ENCODE measurements around the gene FBXO31. TPM values are rescaled to one million over a fixed set of nuclear protein-coding genes. Genes with fewer than 3 reads are reported as not detected.
"Not testable (repeated sequence)": the region's sequence is repeated elsewhere in the genome, so short reads cannot be mapped to it uniquely, and the experiment has no call there.

The FBXO31 gene
- total RNA-seq, 4 donors from 2014 or later = 39.9 to 89.3 (median 53.6) TPM

GRCh38 chr16:87380403-87380802, 3.2 kb downstream of the FBXO31 start:
- H3K27ac ChIP-seq = peak overlapping the region; percentile 18
- peaks cover 60% of the 10 kb centered on the region for H3K4me1 ChIP-seq
- H3K9me3 ChIP-seq = no peaks in the 10 kb centered on the region
- H3K4me3 ChIP-seq = peak overlapping the region; percentile 84
- TF ChIP-seq POLR2AphosphoS5 (IDR thresholded peaks at IDR 0.05) (no peak), POLR2A (IDR thresholded peaks at IDR 0.05) (no peak), EP300 (IDR thresholded peaks at IDR 0.05) (no peak)
- TF ChIP-seq, protein P1, sequence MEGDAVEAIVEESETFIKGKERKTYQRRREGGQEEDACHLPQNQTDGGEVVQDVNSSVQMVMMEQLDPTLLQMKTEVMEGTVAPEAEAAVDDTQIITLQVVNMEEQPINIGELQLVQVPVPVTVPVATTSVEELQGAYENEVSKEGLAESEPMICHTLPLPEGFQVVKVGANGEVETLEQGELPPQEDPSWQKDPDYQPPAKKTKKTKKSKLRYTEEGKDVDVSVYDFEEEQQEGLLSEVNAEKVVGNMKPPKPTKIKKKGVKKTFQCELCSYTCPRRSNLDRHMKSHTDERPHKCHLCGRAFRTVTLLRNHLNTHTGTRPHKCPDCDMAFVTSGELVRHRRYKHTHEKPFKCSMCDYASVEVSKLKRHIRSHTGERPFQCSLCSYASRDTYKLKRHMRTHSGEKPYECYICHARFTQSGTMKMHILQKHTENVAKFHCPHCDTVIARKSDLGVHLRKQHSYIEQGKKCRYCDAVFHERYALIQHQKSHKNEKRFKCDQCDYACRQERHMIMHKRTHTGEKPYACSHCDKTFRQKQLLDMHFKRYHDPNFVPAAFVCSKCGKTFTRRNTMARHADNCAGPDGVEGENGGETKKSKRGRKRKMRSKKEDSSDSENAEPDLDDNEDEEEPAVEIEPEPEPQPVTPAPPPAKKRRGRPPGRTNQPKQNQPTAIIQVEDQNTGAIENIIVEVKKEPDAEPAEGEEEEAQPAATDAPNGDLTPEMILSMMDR (IDR thresholded peaks at IDR 0.05) = no peak
- WGBS = 82% methylated on average over 10 of the region's 10 CpGs
- DNase-seq (ENCODE audit: low spot score in 2 of 2) = no peak
- no peaks in the 10 kb centered on the region for H3K36me3 ChIP-seq
- no peaks in the 10 kb centered on the region for H3K27me3 ChIP-seq

DNA sequence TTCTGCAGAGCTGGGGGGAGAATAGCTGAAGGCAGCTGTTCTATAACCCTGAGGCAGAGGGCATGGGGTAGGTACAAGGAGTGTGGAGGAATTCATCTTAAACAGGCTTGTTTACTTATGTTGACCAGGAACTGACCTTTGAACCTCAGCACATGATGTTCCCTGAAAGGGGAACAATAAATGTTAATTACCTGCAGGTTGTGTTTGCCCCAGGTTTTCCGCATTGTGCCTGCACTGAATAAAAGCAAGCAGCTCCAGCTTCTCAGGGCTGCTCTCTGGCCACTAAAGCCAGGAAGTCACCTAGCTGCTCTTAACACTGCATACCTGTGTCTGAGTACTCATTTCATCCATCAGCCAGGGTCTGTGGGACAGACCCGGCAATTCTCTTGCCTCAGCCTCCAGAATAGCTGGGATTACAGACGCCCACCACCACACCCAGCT, 4.2 kb downstream of the FBXO31 start:
- WGBS = 73% methylated on average over 3 of the region's 3 CpGs
- H3K27me3 ChIP-seq; H3K27ac ChIP-seq; DNase-seq (ENCODE audit: low spot score in 2 of 2); H3K36me3 ChIP-seq; H3K4me3 ChIP-seq; H3K9me3 ChIP-seq: not testable (repeated sequence)
- H3K4me1 ChIP-seq = peaks cover 62% of the 10 kb centered on the region

DNA sequence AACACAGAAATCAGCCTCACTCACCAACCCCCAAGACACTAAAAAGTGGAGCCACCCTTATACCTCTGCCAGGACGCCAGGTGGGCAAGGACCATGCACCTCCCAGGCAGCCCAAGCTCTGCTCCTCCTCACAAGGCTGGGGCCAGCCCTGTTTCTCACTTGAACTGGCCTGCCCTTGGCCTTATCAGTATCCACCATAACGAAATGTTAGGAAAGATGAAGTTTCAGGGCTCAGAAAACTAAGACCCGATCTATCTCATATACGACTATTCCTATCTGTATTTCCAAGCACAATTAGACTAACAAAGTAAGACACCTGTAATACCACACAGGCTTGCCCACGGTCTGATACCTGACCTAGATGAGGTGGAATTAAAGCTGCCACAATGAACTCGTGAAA, 6.9 kb downstream of the FBXO31 start:
- TF ChIP-seq, protein P1 (IDR thresholded peaks at IDR 0.05) = no peak
- no peak for TF ChIP-seq EP300 (IDR thresholded peaks at IDR 0.05)
- no peak for TF ChIP-seq POLR2AphosphoS5 (IDR thresholded peaks at IDR 0.05)
- TF ChIP-seq POLR2A (IDR thresholded peaks at IDR 0.05) = no peak
- Histone ChIP-seq H3K4me1 (peaks cover 49% of the 10 kb centered on the region), H3K27me3 (no peaks in the 10 kb centered on the region), H3K9me3 (no peaks in the 10 kb centered on the region), H3K36me3 (no peaks in the 10 kb centered on the region), H3K4me3 (no peak overlapping the region), H3K27ac (no peak overlapping the region)
- DNase-seq (ENCODE audit: low spot score in 2 of 2) = no peak
- WGBS = 91% methylated on average over 6 of the region's 6 CpGs

- H3K4me3 ChIP-seq = peak overlapping the region; percentile 14
- WGBS = 43% methylated on average over 9 of the region's 9 CpGs
- H3K9me3 ChIP-seq = no peaks in the 10 kb centered on the region
- no peak for DNase-seq (ENCODE audit: low spot score in 2 of 2)
- peak overlapping the region; percentile 62 for H3K27ac ChIP-seq
- no peaks in the 10 kb centered on the region for H3K27me3 ChIP-seq
- TF ChIP-seq EP300 (IDR thresholded peaks at IDR 0.05) (no peak), POLR2A (IDR thresholded peaks at IDR 0.05) (no peak), POLR2AphosphoS5 (IDR thresholded peaks at IDR 0.05) (no peak)
- TF ChIP-seq, protein P1 (IDR thresholded peaks at IDR 0.05) = no peak
- H3K4me1 ChIP-seq = peaks cover 41% of the 10 kb centered on the region
- no peaks in the 10 kb centered on the region for H3K36me3 ChIP-seq
These were observed 8.0 kb downstream of the FBXO31 start for GRCh38 chr16:87375426-87376135.

GRCh38 chr16:87374313-87374712, 9.3 kb downstream of the FBXO31 start:
- Histone ChIP-seq H3K27ac (no peak overlapping the region), H3K27me3 (no peaks in the 10 kb centered on the region), H3K4me3 (no peak overlapping the region), H3K9me3 (no peaks in the 10 kb centered on the region), H3K4me1 (peaks cover 40% of the 10 kb centered on the region), H3K36me3 (no peaks in the 10 kb centered on the region)
- no peak for DNase-seq (ENCODE audit: low spot score in 2 of 2)
- 94% methylated on average over 13 of the region's 13 CpGs for WGBS
- TF ChIP-seq EP300 (IDR thresholded peaks at IDR 0.05) (no peak), POLR2AphosphoS5 (IDR thresholded peaks at IDR 0.05) (no peak), POLR2A (IDR thresholded peaks at IDR 0.05) (no peak)
- TF ChIP-seq, protein P1 (IDR thresholded peaks at IDR 0.05) = no peak
